C1 segment of cervical spinal cord (tissue), 14 donors: ENCODE results near the gene PERCC1.
"Not testable (repeated sequence)": the region's sequence is repeated elsewhere in the genome, so short reads cannot be mapped to it uniquely, and the experiment has no call there.

Source experiments
- DNase-seq, 14 donors: peaks; one replicate each; lab custom pipeline; 2025; lab: John Stamatoyannopoulos, UW

The PERCC1 gene

GRCh38 chr16:1469141-1469540 lies 38.3 kb downstream of the PERCC1 start:
- DNase-seq: not testable (repeated sequence)

DNA sequence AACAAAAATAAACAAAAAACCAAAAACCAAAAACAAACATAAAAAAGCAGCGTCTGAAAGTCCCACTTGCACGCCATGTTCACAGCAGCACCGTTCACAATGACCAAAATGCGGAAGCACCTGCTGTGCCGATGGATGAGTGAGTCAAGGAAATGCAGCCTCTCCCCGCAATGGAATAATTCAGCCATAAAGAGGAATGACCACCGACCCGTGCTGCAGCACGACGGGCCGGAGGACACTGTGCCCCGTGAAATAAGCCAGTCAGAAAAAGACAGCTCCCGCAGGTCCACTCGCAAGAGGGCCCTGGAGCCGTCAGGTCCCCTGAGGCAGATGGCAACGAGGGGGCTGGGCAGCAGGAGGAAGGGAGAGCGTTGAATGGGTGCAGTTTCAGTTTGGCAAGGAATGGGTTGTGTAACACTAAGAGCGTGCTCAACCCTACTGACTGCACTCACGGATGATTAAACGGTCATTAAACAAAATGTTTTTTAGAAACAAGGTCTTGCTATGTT lies 38.9 kb downstream of the PERCC1 start:
- no peak for DNase-seq

- no peak for DNase-seq
Measured at GRCh38 chr16:1470481-1471251, 39.8 kb downstream of the PERCC1 start.

- DNase-seq: no peak
Measured at GRCh38 chr16:1471569-1472194, 40.8 kb downstream of the PERCC1 start.

DNA sequence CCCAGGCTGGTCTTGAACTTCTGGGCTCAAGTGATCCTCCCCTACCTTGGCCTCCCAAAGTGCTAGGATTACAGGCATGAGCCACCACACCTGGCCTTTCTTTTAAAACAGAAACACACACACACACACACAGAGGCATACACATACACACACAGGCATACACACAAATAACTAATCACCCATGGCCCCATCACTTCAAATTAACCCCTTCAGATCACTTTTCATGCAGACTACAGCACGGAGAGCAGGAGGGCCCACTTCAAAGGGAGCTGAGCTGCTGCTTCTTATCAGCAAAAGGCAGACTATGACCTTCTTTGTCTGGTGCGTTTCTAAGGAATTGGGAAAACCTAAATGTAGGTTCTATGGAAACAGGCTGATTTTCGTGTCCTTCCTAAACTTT lies 42.1 kb downstream of the PERCC1 start:
- no peak for DNase-seq

DNA sequence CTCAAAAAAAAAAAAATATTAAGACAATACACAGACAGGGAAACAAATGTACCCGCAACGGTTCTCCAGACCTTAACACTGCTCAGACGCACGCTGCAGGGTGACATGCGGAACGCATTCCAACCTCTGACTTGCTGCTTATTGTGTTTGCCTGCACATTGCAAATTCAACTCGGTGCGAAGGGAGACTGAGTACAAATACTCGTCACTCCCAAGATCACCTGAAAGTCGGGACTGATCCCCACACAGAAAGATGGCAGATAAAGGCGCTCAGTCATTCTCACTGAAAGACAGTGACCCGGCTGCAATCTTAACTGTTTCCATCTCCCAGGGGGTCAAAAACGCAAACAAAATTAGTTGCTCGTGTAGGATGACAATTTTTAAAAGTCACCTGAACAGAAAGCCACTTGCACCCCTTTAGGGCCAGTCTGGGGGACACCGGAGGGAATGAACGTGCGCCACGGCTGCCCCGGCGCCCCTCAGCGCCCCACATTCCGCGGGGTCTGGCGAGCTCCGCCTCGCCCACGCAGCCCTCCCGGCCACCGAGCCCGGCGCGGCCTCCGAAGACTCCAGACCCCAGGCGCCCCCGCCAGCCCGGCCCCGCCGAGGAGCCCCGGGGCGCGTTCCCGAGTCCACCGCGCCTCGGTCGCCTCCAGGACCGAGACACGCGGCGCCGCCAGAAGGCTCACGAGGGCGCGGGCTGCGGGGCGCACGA lies 43.4 kb downstream of the PERCC1 start:
- no peak for DNase-seq

GRCh38 chr16:1474796-1475551 lies 44.1 kb downstream of the PERCC1 start, which contains the start of gene CLCN7:
CLCN7 (minus strand) TSS chr16:1475028; CDS start chr16:1474974, 54 bp downstream.
- DNase-seq: peak; percentile 36 to 95 (median 81)

GRCh38 chr16:1475552-1476114 lies 44.8 kb downstream of the PERCC1 start:
- DNase-seq: no peak

- DNase-seq: no peak
Measured at GRCh38 chr16:1477033-1477432, 46.2 kb downstream of the PERCC1 start.

DNA sequence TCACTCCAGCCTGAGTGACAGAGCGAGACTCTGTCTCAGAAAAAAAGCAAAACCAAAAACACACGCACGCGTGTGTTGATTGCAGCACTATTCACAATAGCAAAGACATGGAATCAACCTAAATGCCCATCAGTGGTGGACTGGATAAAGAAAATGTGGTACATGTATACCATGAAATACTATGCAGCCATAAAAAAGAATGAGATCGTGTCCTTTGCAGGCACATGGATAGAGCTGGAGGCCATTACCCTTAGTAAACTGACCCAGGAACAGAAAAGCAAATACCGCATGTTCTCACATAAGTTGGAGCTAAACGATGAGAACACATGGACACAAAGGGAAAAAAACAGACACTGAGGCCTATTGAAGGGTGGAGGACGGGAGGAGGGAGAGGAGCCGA lies 48.1 kb downstream of the PERCC1 start:
- DNase-seq: not testable (repeated sequence)

GRCh38 chr16:1481906-1482835 lies 51.3 kb downstream of the PERCC1 start:
- no peak for DNase-seq
